HepG2 (cell line): ENCODE results near the gene RP2. TPM values are rescaled to one million over a fixed set of nuclear protein-coding genes. Genes with fewer than 3 reads are reported as not detected.

Source experiments
- GABPA ChIP-seq, 2 experiments: IDR thresholded peaks; 2 replicates each; pipeline ENCODE4 v1.6.1; 2011 to 2016; ENCODE audit warnings: low read depth in 2 of 2, low read length in 1 of 2, missing biosample characterization in 1 of 2, missing genetic modification characterization in 1 of 2
- GFI1 ChIP-seq: sonication (generic); formaldehyde crosslinking; IDR thresholded peaks from 2 replicates; pipeline ENCODE4 v1.5.0; 2020; ENCODE audit warnings: missing genetic modification reagents, mild to moderate bottlenecking, borderline replicate concordance
- GTF3A ChIP-seq: sonication (generic); formaldehyde crosslinking; conservative IDR thresholded peaks from 2 replicates; pipeline ENCODE4 v1.4.0; 2020; ENCODE audit warnings: mild to moderate bottlenecking, missing genetic modification reagents
- JDP2 ChIP-seq: sonication (generic); formaldehyde crosslinking; IDR thresholded peaks from 2 replicates; pipeline ENCODE4 v1.8.1; 2022; ENCODE audit warnings: missing genetic modification reagents, borderline replicate concordance
- NKX3-1 ChIP-seq: sonication (generic); formaldehyde crosslinking; IDR thresholded peaks from 2 replicates; pipeline ENCODE4 v1.5.0; 2020; ENCODE audit warnings: missing genetic modification reagents
- RAD21 ChIP-seq: fragments of 450-650 bp; formaldehyde crosslinking; IDR thresholded peaks from 2 replicates; pipeline ENCODE4 v1.5.0; 2020; ENCODE audit warnings: mild to moderate bottlenecking
- SIN3A ChIP-seq: IDR thresholded peaks from 2 replicates; pipeline ENCODE4 v1.6.1; 2011; ENCODE audit warnings: low read depth, mild to moderate bottlenecking, control low read depth, low read length, borderline replicate concordance
- TBP ChIP-seq: sonication (generic); formaldehyde crosslinking; IDR thresholded peaks from 2 replicates; pipeline ENCODE4 v1.5.0; 2020; ENCODE audit warnings: missing genetic modification reagents
- ZBTB25 ChIP-seq: IDR thresholded peaks from 2 replicates; pipeline ENCODE4 v1.6.1; 2018; ENCODE audit warnings: missing genetic modification reagents
- ZNF263 ChIP-seq: sonication (generic); formaldehyde crosslinking; IDR thresholded peaks from 2 replicates; pipeline ENCODE4 v1.4.0; 2020; ENCODE audit warnings: missing genetic modification reagents
- ZNF30 ChIP-seq: sonication (generic); formaldehyde crosslinking; IDR thresholded peaks from 2 replicates; pipeline ENCODE4 v1.5.0; 2020; ENCODE audit warnings: mild to moderate bottlenecking, missing genetic modification reagents
- ZNF414 ChIP-seq: sonication (generic); formaldehyde crosslinking; IDR thresholded peaks from 2 replicates; pipeline ENCODE4 v1.5.0; 2020; ENCODE audit warnings: missing genetic modification reagents
- ZNF530 ChIP-seq: sonication (generic); formaldehyde crosslinking; IDR thresholded peaks from 2 replicates; pipeline ENCODE4 v1.5.0; 2020; ENCODE audit warnings: low read depth, mild to moderate bottlenecking, missing genetic modification reagents
- ZNF547 ChIP-seq: sonication (generic); formaldehyde crosslinking; IDR thresholded peaks from 2 replicates; pipeline ENCODE4 v1.5.1; 2020; ENCODE audit warnings: mild to moderate bottlenecking, missing genetic modification reagents
- ZNF563 ChIP-seq: sonication (generic); formaldehyde crosslinking; IDR thresholded peaks from 2 replicates; pipeline ENCODE4 v1.8.0; 2022; ENCODE audit warnings: mild to moderate bottlenecking, moderate library complexity, missing genetic modification reagents
- ZNF891 ChIP-seq: sonication (generic); formaldehyde crosslinking; IDR thresholded peaks from 2 replicates; pipeline ENCODE4 v1.5.0; 2020; ENCODE audit warnings: mild to moderate bottlenecking, missing genetic modification reagents
- polyA plus RNA-seq, 8 experiments: library from polyadenylated mRNA; depleted of rRNA in 3 of 8; stranded (reverse) in 7 of 8; unstranded in 1 of 8; fragments of >200 nt; fragmentation: Illumina TruSeq in 4 of 8; extraction: Trizol in 4 of 8; gene quantifications; 2 replicates each; pipeline versions ENCODE4 v1.2.1 to v1.2.3, GENCODE V29; 2011 to 2016; ENCODE audit warnings: low read depth in 4 of 8, missing spikeins in 1 of 8, mixed read lengths in 1 of 8; ENCODE audit not compliant: insufficient read depth in 1 of 8
- total RNA-seq, 5 experiments: library from RNA; depleted of rRNA; stranded (reverse); fragments of >200 nt; fragmentation: Illumina TruSeq; extraction: Trizol; gene quantifications; 2 replicates each; pipeline ENCODE4 v1.2.3, GENCODE V29; 2016; ENCODE audit warnings: low read depth in 1 of 5

Gene RP2
- total and polyA plus RNA-seq, 2 of the 13 experiments (the other 11 are each of a cell fraction or from before 2014, with no cell fraction given): 5.0 to 9.9 TPM

- no peak for TF ChIP-seq ZNF414
- no peak for TF ChIP-seq ZNF30
- 0 out of 2 replicates have a peak, but pooled peaks have one; percentile 11 for TF ChIP-seq RAD21 (CRISPR knock-in tag)
- no peak for TF ChIP-seq ZNF891 (CRISPR knock-in tag)
- TF ChIP-seq ZBTB25 (CRISPR knock-in tag): 0 out of 2 replicates have a peak, but pooled peaks have one; percentile 38
- TF ChIP-seq ZNF530 (CRISPR knock-in tag): no peak
- no peak for TF ChIP-seq GTF3A
- TF ChIP-seq ZNF547 (CRISPR knock-in tag): no peak
- no peak for TF ChIP-seq GFI1
- TF ChIP-seq NKX3-1 (CRISPR knock-in tag): no peak
- no peak for TF ChIP-seq GABPA (IDR thresholded peaks at IDR 0.05; ENCODE audit: low read depth, low read length)
- TF ChIP-seq GABPA (CRISPR knock-in tag; IDR thresholded peaks at IDR 0.05; ENCODE audit: low read depth): peak; percentile 23; the same call in 1 of the 2 replicates
- TF ChIP-seq TBP (CRISPR knock-in tag): no peak
- no peak for TF ChIP-seq SIN3A
- TF ChIP-seq JDP2: no peak
- TF ChIP-seq ZNF563 (CRISPR knock-in tag): no peak; the same call in 1 of the 2 replicates
- peak; percentile 93 for TF ChIP-seq ZNF263 (CRISPR knock-in tag)
- TF ChIP-seq, all 625 proteins: peak for 34
These were observed 75.3 kb downstream of the RP2 start, which contains the start of gene JADE3 (continued) for GRCh38 chrX:46912098-46912602.
